Transverse colon (tissue), 4 donors: ENCODE data around the gene SRP9. TPM values are rescaled to one million over a fixed set of nuclear protein-coding genes. Genes with fewer than 3 reads are reported as not detected.
"Not testable (repeated sequence)": the region's sequence is repeated elsewhere in the genome, so short reads cannot be mapped to it uniquely, and the experiment has no call there.

Source experiments
- DNase-seq: peaks from one replicate; pipeline ENCODE4 v3.0.0-alpha.2; 2019
- H3K27ac ChIP-seq, 4 donors: fragments of 200-600 bp; sonication (generic); 2 replicates each; pipeline ENCODE4 v1.5.1; 2016 to 2018; ENCODE audit warnings: inconsistent platforms in 4 of 4
- H3K27me3 ChIP-seq: fragments of 200-600 bp; sonication (generic); 2 replicates; pipeline ENCODE4 v1.5.1; 2017; ENCODE audit warnings: inconsistent platforms
- H3K36me3 ChIP-seq, 4 donors: fragments of 200-600 bp; sonication (generic); 2 replicates each; pipeline ENCODE4 v1.5.1; 2017 to 2019; ENCODE audit warnings: inconsistent platforms in 4 of 4
- H3K4me1 ChIP-seq, 4 donors: fragments of 200-600 bp; sonication (generic); 2 replicates each; pipeline ENCODE4 v1.5.1; 2017 to 2020; ENCODE audit warnings: inconsistent platforms in 4 of 4
- H3K4me3 ChIP-seq, 4 donors: fragments of 200-600 bp; sonication (generic); 1 replicate in 1 of 4; 2 replicates in 3 of 4; pipeline versions ENCODE4 v1.5.1 to v1.6.1; 2017 to 2019; ENCODE audit warnings: inconsistent platforms in 4 of 4
- H3K9me3 ChIP-seq, 2 donors: fragments of 200-600 bp; sonication (generic); 2 replicates each; pipeline ENCODE4 v1.5.1; 2017 to 2019; ENCODE audit warnings: inconsistent platforms in 2 of 2
- CTCF ChIP-seq, 5 experiments: fragments of 200-600 bp in 3 of 5; fragments of 450-650 bp in 2 of 5; sonication (generic) in 3 of 5; IDR thresholded peaks; 1 replicate in 2 of 5; 2 replicates in 3 of 5; pipeline ENCODE4 v1.5.1; 2016 to 2017; ENCODE audit warnings: antibody characterized with exemption in 5 of 5, inconsistent platforms in 3 of 5, mild to moderate bottlenecking in 2 of 5, moderate library complexity in 1 of 5
- EP300 ChIP-seq: sonication (generic); formaldehyde crosslinking; IDR thresholded peaks from one replicate; pipeline ENCODE4 v1.6.1; 2017; ENCODE audit warnings: antibody characterized with exemption, low read depth
- POLR2A ChIP-seq: fragments of 450-650 bp; IDR thresholded peaks from one replicate; pipeline ENCODE4 v1.6.1; 2016; ENCODE audit warnings: antibody characterized with exemption, mild to moderate bottlenecking, moderate library complexity
- POLR2AphosphoS5 ChIP-seq, 3 donors: sonication (generic); formaldehyde crosslinking; IDR thresholded peaks; one replicate each; pipeline ENCODE4 v1.6.1; 2016; ENCODE audit warnings: antibody characterized with exemption in 3 of 3
- WGBS, 2 donors: methylation state at CpG; one replicate each; pipeline ENCODE4 v1.1.5; 2018; ENCODE audit warnings: low coverage in 1 of 2; 5-methylcytosine and 5-hydroxymethylcytosine counted together
- in situ Hi-C, 4 donors: fragments of 200-750 bp; cut with MboI; loops; one replicate each; pipeline versions ENCODE4 v1.15.0 to v1.15.1; 2017; ENCODE audit warnings: low sequenced_read_pairs in 3 of 4, low pct_ligation_motif_present in 1 of 4, low pct_unique_long_range_greater_than_20kb in 1 of 4
- intact Hi-C: fragments of 100-400 bp; cut with DNase I; formaldehyde crosslinking; loops from one replicate; pipeline ENCODE4 v1.15.1; 2023; ENCODE audit warnings: low total_unique reads
- total RNA-seq, 4 donors: library from RNA; depleted of rRNA; stranded (reverse); fragments of >200 nt; gene quantifications; one replicate each; pipeline ENCODE4 v1.1.0, GENCODE V29; 2016

The SRP9 gene
- total RNA-seq, 4 donors from 2014 or later = 42.3 to 208 (median 117) TPM

GRCh38 chr1:225810579-225811538 lies 33.2 kb downstream of the SRP9 start:
- H3K27ac ChIP-seq = peak overlapping the region; percentile 87 to 95 (median 90)
- H3K27me3 ChIP-seq, H3K36me3 ChIP-seq, in situ Hi-C loops, H3K9me3 ChIP-seq: not testable (repeated sequence)
- TF ChIP-seq POLR2AphosphoS5 (IDR thresholded peaks at IDR 0.05) = peak in 2 of 3 donors; percentile 11 to 18
- WGBS, 2 donors = 27% methylated on average over 29 of the region's 29 CpGs; no CpG with 5 or more reads in 1 of the 2 donors
- peak; percentile 61 for DNase-seq
- H3K4me3 ChIP-seq = peak overlapping the region; percentile 41 to 89 (median 75)
- intact Hi-C loops = loop anchor here (5.0 kb wide), 1 partner anchor 34 kb away; the partner anchor contains the start of gene SRP9
- peaks cover 24 to 55% (median 44%) of the 10 kb centered on the region in 4 donors for H3K4me1 ChIP-seq

- WGBS, 2 donors = 0 to 76% methylated on average over 1 to 10 of the region's 10 CpGs
- H3K27me3 ChIP-seq = no peaks in the 10 kb centered on the region
- H3K27ac ChIP-seq = peak overlapping the region; percentile 87 to 95 (median 90)
- H3K9me3 ChIP-seq = no peaks in the 10 kb centered on the region
- H3K4me1 ChIP-seq = peaks cover 34 to 65% (median 52%) of the 10 kb centered on the region in 4 donors
- no peaks in the 10 kb centered on the region for H3K36me3 ChIP-seq
- TF ChIP-seq CTCF (IDR thresholded peaks at IDR 0.05) = peak in 3 of 5 experiments; percentile 14 to 20 (median 18)
- no peak for TF ChIP-seq POLR2A
- peak overlapping the region in 1 of 4 donors; percentile 89 for H3K4me3 ChIP-seq
- in situ Hi-C loops (no loop called here), intact Hi-C loops (loop anchor here (5.0 kb wide), 1 partner anchor 35 kb away; the partner anchor contains the start of gene SRP9)
- DNase-seq = peak; percentile 27
These were observed 34.2 kb downstream of the SRP9 start for GRCh38 chr1:225811622-225812487.

- TF ChIP-seq POLR2AphosphoS5 (IDR thresholded peaks at IDR 0.05) (no peak), EP300 (no peak), POLR2A (no peak), CTCF (IDR thresholded peaks at IDR 0.05) (no peak)
- H3K27ac ChIP-seq = peak overlapping the region; percentile 76 to 95 (median 88)
- no peak for DNase-seq
- peaks cover 42 to 73% (median 60%) of the 10 kb centered on the region in 4 donors for H3K4me1 ChIP-seq
- H3K9me3 ChIP-seq = no peaks in the 10 kb centered on the region
- WGBS, 2 donors = 76% methylated on average over 8 of the region's 8 CpGs; no CpG with 5 or more reads in 1 of the 2 donors
- no peak overlapping the region for H3K4me3 ChIP-seq
- in situ Hi-C loops = no loop called here
- H3K27me3 ChIP-seq = no peaks in the 10 kb centered on the region
- H3K36me3 ChIP-seq = no peaks in the 10 kb centered on the region
- intact Hi-C loops = loop anchor here (5.0 kb wide), 1 partner anchor 35 kb away; the partner anchor contains the start of gene SRP9
These were observed 35.0 kb downstream of the SRP9 start for GRCh38 chr1:225812488-225813213.

- 45% methylated on average over 10 of the region's 10 CpGs; no CpG with 5 or more reads in 1 of the 2 donors for WGBS, 2 donors
- intact Hi-C loops = loop anchor here (5.0 kb wide), 1 partner anchor 36 kb away; the partner anchor contains the start of gene SRP9
- in situ Hi-C loops = no loop called here
- H3K36me3 ChIP-seq = no peaks in the 10 kb centered on the region
- no peaks in the 10 kb centered on the region for H3K9me3 ChIP-seq
- peak overlapping the region; percentile 76 to 95 (median 88) for H3K27ac ChIP-seq
- peak; percentile 62 for DNase-seq
- H3K4me1 ChIP-seq = peaks cover 49 to 81% (median 68%) of the 10 kb centered on the region in 4 donors
- H3K4me3 ChIP-seq = no peak overlapping the region
- H3K27me3 ChIP-seq = no peaks in the 10 kb centered on the region
- no peak for TF ChIP-seq POLR2A
- TF ChIP-seq EP300 = no peak
- no peak for TF ChIP-seq CTCF (IDR thresholded peaks at IDR 0.05)
- peak; percentile 5 to 68 (median 32) for TF ChIP-seq POLR2AphosphoS5 (IDR thresholded peaks at IDR 0.05)
These were observed 35.8 kb downstream of the SRP9 start for GRCh38 chr1:225813214-225813964.
